GM18519 (cell line): ENCODE results near the gene TBC1D13.
"Not testable (repeated sequence)": the region's sequence is repeated elsewhere in the genome, so short reads cannot be mapped to it uniquely, and the experiment has no call there.

Source experiments
- ATAC-seq: cut with Tn5 transposase; IDR thresholded peaks from one replicate; pipeline ENCODE4 v1.9.1; 2021; ENCODE audit warnings: mild to moderate bottlenecking, moderate library complexity; ENCODE audit not compliant: unreplicated experiment, low FRiP score

TBC1D13 gene

DNA sequence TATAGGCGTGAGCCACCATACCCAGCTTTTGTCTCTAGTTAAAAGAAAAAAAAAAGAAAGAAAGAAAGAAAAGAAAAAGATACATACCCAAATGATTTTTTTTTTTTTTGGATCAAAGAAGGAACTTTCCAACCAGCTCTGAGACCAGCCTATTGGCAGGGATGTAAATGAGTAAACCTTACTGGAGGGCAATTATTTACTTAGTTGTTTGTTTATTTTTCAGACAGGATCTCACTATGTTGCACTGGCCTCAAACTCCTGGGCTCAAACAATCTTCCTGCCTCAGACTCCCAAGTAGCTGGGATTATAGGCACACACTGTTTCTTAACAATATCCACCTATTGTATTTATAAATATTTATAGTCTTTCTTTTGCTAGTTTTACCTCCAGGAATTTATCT is 53.5 kb downstream of the TBC1D13 start:
- ATAC-seq, result no peak

DNA sequence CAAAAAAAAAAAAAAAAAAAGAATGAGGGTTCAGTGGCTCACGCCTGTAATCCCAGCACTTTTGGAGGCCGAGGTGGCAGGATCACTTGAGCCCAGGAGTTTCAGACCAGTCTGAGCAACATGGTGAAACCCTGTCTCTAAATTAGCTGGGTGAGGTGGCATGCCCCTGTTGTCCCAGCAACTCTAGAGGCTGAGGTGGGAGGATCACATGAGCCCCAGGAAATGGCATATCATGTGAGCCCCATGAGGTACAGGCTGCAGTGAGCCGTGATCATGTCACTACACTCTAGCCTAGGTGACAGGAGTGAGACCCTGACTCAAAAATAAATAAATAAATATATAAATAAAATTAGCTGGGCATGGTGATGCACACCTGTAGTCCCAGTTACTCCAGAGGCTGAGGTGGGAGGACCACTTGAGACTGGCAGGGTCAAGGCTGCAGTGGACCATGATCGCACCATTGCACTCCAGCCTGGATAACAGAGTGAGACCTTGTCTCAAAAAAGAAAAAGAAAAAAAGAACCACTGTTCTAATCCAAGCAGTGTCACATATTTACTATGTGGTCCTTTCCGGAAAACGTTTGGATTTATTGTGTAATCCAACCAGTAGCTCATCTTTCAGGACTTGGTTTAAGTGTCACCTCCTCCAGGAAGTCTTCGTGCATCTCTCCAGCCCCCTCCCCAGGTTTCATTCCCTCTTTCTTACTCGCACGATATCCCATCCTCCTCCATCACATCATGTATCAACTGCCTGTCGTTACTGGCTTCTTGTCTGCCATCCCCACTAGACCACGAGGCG is 54.8 kb downstream of the TBC1D13 start:
- no peak for ATAC-seq

DNA sequence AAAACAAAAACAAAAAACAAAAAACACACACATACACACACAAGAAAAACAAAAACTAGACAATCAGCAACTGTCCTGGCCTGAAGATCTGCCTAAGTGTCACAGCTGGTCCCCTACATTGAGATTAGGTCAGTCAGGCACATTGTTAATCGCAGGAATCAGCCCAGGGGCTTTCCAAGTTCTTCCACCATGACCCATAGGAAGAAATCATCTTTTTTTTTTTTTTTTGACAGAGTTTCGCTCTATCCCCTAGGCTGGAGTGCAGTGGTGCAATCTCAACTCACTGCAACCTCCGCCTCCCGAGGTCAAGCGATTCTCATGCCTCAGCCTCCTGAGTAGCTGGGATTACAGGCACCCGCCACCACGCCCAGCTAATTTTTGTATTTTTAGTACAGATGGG is 56.1 kb downstream of the TBC1D13 start:
- ATAC-seq, result not testable (repeated sequence)

DNA sequence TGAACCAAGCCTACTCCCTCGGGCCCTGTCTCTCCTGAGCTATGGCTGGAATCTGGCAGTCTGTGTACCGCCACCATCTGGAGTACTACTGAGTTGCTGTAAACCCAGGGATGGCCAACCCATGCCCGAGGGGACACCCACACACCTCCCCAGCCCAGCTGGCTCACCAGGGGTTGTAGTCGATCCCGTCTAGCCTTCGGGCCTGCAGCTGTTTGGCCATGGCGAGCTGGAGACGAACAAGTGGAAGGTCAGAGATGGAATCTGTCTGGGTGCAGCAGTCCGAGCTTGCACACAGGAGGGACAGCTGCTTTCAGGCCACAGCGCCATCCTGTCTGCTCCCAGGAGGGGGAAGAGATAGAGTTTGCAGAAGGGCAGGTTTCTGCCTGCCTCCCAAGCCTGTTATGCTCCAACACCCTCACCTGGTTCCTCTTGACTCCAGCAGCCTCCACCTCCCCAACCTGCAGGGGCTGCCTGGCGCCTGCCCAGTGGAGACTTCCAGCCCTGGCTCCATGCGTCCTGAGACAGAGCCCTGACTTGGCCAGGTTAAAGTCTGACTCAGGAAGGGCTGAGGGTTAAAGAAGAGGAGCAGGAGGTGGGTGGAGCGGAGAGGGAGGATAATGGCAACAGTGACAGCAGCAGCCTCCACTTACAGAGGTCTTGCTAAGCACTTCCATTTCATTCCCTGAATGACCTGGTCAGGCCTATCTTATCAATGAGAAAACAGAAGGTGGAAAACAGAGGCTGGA is 58.3 kb downstream of the TBC1D13 start:
- ATAC-seq, result no peak

DNA sequence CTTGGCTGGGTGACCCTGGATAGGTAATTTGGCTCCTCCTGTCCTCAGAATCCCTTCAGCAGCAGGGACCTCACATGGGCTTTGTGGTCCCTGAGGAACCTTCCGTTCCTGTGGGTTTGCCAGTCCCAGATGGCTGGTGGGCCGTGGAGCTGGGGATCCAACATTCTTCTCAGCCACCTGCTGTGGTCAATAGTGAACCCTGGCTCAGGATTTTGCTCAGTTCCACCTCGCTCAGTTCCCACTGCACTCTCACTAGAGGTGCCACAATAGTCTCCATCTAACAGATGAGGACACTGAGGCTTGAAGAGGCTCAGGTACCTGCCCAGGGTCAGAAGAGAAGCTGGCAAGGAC is 59.6 kb downstream of the TBC1D13 start:
- ATAC-seq, result no peak

DNA sequence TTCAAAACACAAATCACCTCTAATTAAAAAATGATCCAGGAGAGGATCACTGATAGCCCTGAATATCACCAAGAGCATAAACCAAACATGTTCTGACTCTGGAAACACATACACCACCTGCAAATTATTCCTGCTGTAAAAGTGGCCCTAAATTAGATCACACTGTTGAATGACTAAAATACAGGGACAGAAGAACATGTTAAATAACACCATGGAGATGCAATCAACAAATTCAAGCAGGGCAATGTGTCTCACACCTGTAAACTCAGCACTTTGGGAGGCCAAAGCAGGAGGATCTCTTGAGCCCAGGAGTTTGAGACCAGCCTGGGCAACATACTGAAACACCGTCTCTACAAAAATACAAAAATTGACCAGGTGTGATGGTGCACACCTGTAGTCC is 60.8 kb downstream of the TBC1D13 start:
- no peak for ATAC-seq

DNA sequence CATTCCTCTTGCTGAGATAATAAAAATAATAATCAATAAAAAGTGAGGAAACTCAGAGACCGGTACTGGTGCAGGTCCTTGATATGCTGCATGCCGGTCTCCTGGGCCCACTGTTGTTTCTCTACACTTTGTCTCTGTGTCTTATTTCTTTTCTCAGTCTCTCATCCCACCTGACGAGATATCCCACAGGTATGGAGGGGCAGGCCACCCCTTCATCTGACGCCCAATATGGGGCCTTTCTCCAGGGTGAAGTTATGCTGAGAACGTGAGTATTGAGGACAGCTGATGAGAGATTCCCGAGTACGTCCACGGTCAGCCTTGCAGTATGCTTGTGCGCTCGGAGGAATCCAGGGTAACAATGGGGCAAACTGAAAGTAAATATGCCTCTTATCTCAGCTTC is 64.0 kb downstream of the TBC1D13 start:
- not testable (repeated sequence) for ATAC-seq

DNA sequence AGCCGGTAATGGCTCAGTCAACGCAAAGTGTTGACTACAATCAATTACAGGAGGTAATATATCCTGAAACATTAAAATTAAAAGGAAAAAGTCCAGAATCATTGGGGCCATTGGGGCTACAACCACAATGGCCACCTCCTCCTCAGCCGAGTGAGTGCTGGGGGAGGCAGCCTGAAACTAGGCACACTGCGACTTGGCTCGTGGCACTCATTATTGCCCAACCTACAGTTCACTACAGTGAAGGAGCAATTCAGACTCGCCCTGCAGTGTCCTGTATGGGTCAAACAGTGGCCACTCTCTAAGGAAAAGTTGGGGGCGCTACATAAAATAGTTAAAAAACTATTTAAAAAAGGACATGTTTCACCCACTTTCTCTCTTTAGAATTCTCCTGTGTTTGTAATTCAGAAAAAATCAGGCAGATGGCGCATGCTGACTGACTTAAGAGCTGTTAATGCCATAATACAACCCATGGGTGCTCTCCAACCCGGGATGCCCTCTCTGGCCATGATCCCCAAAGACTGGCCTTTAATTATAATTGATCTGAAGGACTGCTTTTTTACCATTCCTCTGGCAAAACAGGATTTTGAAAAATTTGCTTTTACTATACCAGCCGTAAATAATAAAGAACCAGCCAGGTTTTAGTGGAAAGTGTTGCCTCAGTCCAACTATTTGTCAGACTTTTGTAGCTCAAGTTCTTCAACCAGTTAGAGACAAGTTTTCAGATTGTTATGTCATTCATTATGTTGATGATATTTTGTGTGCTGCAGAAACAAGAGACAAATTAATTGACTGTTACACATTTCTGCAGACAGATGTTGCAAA is 64.9 kb downstream of the TBC1D13 start:
- not testable (repeated sequence) for ATAC-seq

DNA sequence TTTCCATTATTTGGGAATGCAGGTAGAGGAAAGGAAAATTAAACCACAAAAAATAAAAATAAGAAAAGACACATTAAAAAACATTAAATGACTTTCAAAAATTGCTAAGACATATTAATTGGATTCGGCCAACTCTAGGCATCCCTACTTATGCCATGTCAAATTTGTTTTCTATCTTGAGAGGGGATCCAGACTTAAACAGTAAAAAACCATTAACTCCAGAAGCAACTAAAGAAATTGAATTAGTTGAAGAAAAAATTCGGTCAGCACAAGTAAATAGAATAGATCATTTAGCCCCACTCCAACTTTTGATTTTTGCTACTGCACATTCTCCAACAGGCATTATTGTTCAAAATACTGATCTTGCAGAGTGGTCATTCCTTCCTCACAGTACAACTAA is 65.6 kb downstream of the TBC1D13 start:
- ATAC-seq, result not testable (repeated sequence)

DNA sequence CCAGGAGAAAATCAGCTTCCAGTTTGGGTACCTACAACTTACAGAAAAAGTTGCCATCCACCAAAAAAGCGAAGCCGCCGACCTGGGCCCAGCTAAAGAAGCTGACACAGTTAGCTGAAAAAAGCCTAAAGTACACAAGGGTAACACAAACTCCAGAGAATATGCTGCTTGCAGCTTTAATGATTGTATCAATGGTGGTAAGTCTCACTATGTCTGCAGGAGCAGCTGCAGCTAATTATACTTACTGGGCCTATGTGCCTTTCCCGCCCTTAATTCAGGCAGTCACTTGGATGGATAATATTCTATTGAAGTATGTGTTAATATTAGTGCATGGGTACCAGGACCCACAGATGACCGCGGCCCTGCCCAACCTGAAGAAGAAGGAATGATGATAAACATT is 67.4 kb downstream of the TBC1D13 start:
- ATAC-seq, result not testable (repeated sequence)

DNA sequence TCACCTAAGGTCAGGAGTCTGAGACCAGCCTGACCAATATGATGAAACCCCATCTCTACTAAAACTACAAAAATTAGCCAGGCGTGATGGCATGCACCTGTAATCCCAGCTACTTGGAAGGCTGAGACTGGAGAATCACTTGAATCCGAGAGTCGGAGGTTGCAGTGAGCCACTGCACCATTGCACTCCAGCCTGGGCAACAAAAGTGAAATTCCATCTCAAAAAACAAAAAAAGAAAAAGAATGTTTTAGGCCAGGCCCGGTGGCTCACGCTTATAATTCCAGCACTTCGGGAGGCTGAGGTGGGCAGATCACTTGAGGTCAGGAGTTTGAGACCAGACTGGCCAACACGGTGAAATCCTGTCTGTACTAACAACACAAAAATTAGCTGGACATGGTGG is 71.4 kb downstream of the TBC1D13 start:
- ATAC-seq, result not testable (repeated sequence)
